SK-N-MC (cell line): ENCODE data around the gene TRAPPC5.
"Not testable (repeated sequence)": the region's sequence is repeated elsewhere in the genome, so short reads cannot be mapped to it uniquely, and the experiment has no call there.

ENCODE experiments used
- DNase-seq: peaks from one replicate; pipeline ENCODE4 v3.0.0-alpha.2; 2011; ENCODE audit warnings: low read depth, low spot score
- H3K27ac ChIP-seq: fragments of 200-600 bp; sonication (generic); 2 replicates; pipeline ENCODE4 v1.5.1; 2016; ENCODE audit warnings: mixed run types
- H3K36me3 ChIP-seq: fragments of 200-600 bp; sonication (generic); 2 replicates; pipeline ENCODE4 v1.6.1; 2017; ENCODE audit warnings: antibody characterized with exemption, low read length, mixed read lengths; ENCODE audit not compliant: insufficient read depth
- H3K4me3 ChIP-seq: fragments of 200-600 bp; sonication (generic); 2 replicates; pipeline ENCODE4 v1.5.1; 2016
- H3K9ac ChIP-seq: fragments of 200-600 bp; sonication (generic); 2 replicates; pipeline ENCODE4 v1.8.0; 2017; ENCODE audit warnings: mixed run types, mixed read lengths; ENCODE audit not compliant: insufficient read length
- H3K9me3 ChIP-seq: fragments of 200-600 bp; sonication (generic); 2 replicates; pipeline ENCODE4 v1.6.1; 2017; ENCODE audit warnings: low read depth, mild to moderate bottlenecking, antibody characterized with exemption, low read length, moderate library complexity, mixed read lengths
- EZH2 ChIP-seq: fragments of 200-600 bp; sonication (generic); IDR thresholded peaks from one replicate; pipeline ENCODE4 v1.6.1; 2017; ENCODE audit warnings: antibody characterized with exemption
- FOXP2 ChIP-seq: optimal IDR thresholded peaks from 2 replicates; pipeline ENCODE3; 2011; ENCODE audit warnings: mild to moderate bottlenecking, moderate library complexity; ENCODE audit not compliant: insufficient read depth; ENCODE audit errors: extremely low read length, control extremely low read depth
- POLR2AphosphoS5 ChIP-seq: IDR thresholded peaks from 2 replicates; pipeline ENCODE4 v1.6.1; 2012; ENCODE audit warnings: mild to moderate bottlenecking, low read depth, low read length, borderline replicate concordance

TRAPPC5 gene

DNA sequence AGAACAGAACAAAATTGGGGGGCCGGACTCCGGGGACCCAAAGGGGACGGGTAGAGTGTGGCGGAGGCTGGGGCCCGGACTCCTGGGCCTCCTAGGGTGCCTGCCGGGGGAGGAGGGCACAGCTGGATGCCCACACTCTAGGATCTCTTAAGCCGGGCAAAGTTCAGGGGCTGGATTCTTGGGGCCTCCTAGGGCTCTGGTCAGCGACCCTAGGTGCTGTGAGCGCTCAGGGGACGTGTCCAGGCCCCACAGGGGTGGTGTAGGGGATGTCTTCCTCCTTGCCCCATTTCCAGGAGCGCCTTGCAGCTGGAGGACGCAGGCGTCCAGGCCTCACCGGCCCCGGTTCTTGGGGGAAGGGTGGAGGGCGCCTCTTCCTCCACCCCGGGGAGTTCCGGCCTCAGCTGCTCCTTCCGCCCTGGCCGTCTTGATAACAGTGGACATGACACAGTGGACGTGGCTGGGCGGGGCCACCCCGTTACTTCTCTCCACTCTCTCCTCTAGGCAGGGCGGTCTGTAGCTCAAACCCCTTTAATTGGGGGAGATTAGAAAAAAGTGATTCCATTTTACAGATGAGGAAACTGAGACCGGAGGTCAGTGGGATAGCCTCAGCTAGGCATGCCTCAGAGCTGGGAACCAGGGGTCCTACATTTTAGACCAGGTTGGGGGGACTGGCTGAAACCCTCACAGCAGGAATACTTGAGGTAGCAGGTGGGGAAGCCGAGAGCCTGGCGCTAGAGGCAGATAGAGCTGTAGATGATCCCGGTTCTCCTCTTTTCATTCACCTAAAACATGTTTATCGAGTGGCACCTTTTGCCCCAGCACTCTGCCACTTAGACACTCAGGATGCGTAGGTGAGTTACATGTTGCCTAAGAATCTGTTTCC is 43.0 kb upstream of the TRAPPC5 start:
- Histone ChIP-seq H3K27ac (no peak overlapping the region), H3K9ac (peak overlapping the region; percentile 87), H3K9me3 (no peaks in the 10 kb centered on the region), H3K36me3 (no peaks in the 10 kb centered on the region), H3K4me3 (peak overlapping the region; percentile 76)
- no peak for DNase-seq
- TF ChIP-seq POLR2AphosphoS5, result no peak
- no peak for TF ChIP-seq FOXP2
- TF ChIP-seq EZH2, result no peak

DNA sequence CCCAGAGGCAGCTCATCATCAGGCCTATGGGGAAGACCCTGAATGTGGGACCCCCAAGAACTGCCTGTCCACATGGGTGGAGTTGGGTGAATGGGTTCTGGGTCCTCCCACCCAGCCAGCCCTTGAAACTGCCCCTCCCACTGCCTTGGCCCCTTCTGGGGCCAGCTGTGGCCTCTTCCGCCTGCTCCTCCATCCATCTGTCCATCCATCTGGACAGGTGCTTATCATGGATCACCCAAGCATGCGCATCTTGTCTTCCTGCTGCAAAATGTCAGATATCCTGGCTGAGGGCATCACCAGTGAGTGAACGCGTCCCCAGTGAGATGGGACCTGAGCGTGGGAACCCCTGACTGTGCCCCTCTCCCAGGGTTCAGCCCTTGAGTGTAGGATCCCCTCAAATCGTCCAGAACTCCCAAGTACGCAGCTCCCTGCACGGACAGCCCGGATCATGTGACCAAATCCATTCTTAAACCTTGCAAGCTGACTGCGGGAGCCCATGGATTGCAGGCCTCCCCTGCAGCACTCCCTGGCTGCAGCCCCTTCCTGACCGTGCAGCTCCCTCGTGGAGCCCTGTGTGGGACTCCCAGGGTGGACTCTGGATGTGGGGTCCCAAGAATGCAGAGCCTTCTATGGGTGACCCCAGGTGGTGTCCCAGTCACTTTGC is 41.7 kb upstream of the TRAPPC5 start:
- no peak overlapping the region for H3K9ac ChIP-seq

DNA sequence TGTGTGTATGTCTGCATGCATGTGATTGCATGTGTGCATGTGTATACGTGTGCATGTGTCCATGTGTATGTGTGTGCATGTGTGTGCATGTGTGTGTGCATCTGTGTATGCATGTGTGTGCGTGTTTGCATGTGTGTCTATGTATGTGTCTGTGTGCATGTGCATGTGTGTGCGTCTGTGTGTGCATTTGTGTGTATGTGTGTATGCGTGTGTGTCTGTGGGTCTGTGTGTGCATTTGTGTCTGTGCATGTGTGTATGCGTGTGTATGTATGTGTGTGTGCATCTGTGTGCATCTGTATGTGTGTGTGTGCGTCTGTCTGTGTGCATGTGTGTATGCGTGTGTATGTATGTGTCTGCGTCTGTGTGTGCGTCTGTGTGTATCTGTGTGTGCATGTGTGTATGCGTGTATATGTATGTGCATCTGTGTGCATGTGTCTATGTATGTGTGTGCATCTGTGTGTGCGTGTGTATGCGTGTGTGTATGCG is 40.7 kb upstream of the TRAPPC5 start:
- no peak for TF ChIP-seq POLR2AphosphoS5
- no peak for TF ChIP-seq EZH2
- TF ChIP-seq FOXP2, result no peak
- Histone ChIP-seq H3K4me3 (no peak overlapping the region), H3K9me3 (no peaks in the 10 kb centered on the region), H3K27ac (no peak overlapping the region), H3K9ac (no peak overlapping the region), H3K36me3 (no peaks in the 10 kb centered on the region)
- no peak for DNase-seq

More for the DNA sequence above, 41.7 kb upstream of the TRAPPC5 start:
- H3K36me3 ChIP-seq, result no peaks in the 10 kb centered on the region
- TF ChIP-seq FOXP2 (no peak), POLR2AphosphoS5 (no peak), EZH2 (no peak)
- H3K9me3 ChIP-seq, result no peaks in the 10 kb centered on the region
- H3K27ac ChIP-seq, result no peak overlapping the region
- no peak overlapping the region for H3K4me3 ChIP-seq
- DNase-seq, result no peak

- no peak overlapping the region for H3K27ac ChIP-seq
- H3K4me3 ChIP-seq, result no peak overlapping the region
- DNase-seq, result no peak
- no peak overlapping the region for H3K9ac ChIP-seq
- H3K36me3 ChIP-seq, result no peaks in the 10 kb centered on the region
- TF ChIP-seq FOXP2, result no peak
- no peak for TF ChIP-seq EZH2
- no peak for TF ChIP-seq POLR2AphosphoS5
- no peaks in the 10 kb centered on the region for H3K9me3 ChIP-seq
Measured at GRCh38 chr19:7640803-7641202, 39.8 kb upstream of the TRAPPC5 start.

- no peak for DNase-seq
- Histone ChIP-seq H3K9me3 (no peaks in the 10 kb centered on the region), H3K27ac (no peak overlapping the region), H3K36me3 (no peaks in the 10 kb centered on the region), H3K4me3 (no peak overlapping the region), H3K9ac (no peak overlapping the region)
- TF ChIP-seq EZH2, result no peak
- TF ChIP-seq FOXP2, result no peak
- no peak for TF ChIP-seq POLR2AphosphoS5
Measured at GRCh38 chr19:7641290-7642276, 39.0 kb upstream of the TRAPPC5 start.

- no peak for TF ChIP-seq POLR2AphosphoS5
- no peak for TF ChIP-seq EZH2
- no peak for TF ChIP-seq FOXP2
- Histone ChIP-seq H3K27ac (no peak overlapping the region), H3K9me3 (no peaks in the 10 kb centered on the region), H3K9ac (no peak overlapping the region), H3K36me3 (no peaks in the 10 kb centered on the region), H3K4me3 (no peak overlapping the region)
- DNase-seq, result no peak
Measured at GRCh38 chr19:7642295-7643030, 38.2 kb upstream of the TRAPPC5 start.

GRCh38 chr19:7643031-7643415 is 37.6 kb upstream of the TRAPPC5 start:
- no peak for TF ChIP-seq POLR2AphosphoS5
- no peak for TF ChIP-seq FOXP2
- TF ChIP-seq EZH2, result no peak
- H3K36me3 ChIP-seq, result no peaks in the 10 kb centered on the region
- no peaks in the 10 kb centered on the region for H3K9me3 ChIP-seq
- H3K9ac ChIP-seq, result no peak overlapping the region
- DNase-seq, result no peak
- H3K27ac ChIP-seq, result no peak overlapping the region
- H3K4me3 ChIP-seq, result no peak overlapping the region

GRCh38 chr19:7643629-7644549 is 36.7 kb upstream of the TRAPPC5 start:
- not testable (repeated sequence) for DNase-seq, H3K36me3 ChIP-seq, H3K9ac ChIP-seq, H3K4me3 ChIP-seq, H3K9me3 ChIP-seq, H3K27ac ChIP-seq
